Muscle of back (tissue), 13 donors: Measurements from ENCODE around the gene TPPP3. TPM values are rescaled to one million over a fixed set of nuclear protein-coding genes. Genes with fewer than 3 reads are reported as not detected.

Source experiments
- DNase-seq, 3 donors: peaks; one replicate each; pipeline versions ENCODE4 v3.0.0 to v3.0.0-alpha.2; 2013
- long read RNA-seq, 9 donors: transcript quantifications; one replicate each; lab custom pipeline, GENCODE V29; 2026
- polyA plus RNA-seq, 10 donors: library from polyadenylated mRNA; unstranded; fragments of 120-200 nt; gene quantifications; one replicate each; pipeline ENCODE4 v1.2.1, GENCODE V29; 2013; ENCODE audit not compliant: insufficient read length in 10 of 10

Gene TPPP3
- 100 to 1,000 TPM; 305 to 544 (median 455) TPM for polyA plus RNA-seq
- long read RNA-seq, donor 1, transcript TPPP3-202 (4 exons, 1,058 nt), result major isoform, 193 of 374 reads
- long read RNA-seq, donor 1, transcript TPPP3-204 (4 exons, 1,410 nt), result minor isoform, 64 of 374 reads
- long read RNA-seq, donor 1, transcript TPPP3-205 (3 exons, 1,736 nt), result minor isoform, 35 of 374 reads
- long read RNA-seq, donor 1, transcript TPPP3-203 (2 exons, 741 nt), result minor isoform, 6 of 374 reads
- long read RNA-seq, donor 1, partial matches to known transcripts, result 67 of 374 reads
- long read RNA-seq, donor 1, other reads (novel, unspliced or antisense), result 6 of 374 reads
- long read RNA-seq, donor 2, transcript TPPP3-202 (4 exons, 1,058 nt), result major isoform, 147 of 263 reads
- long read RNA-seq, donor 2, transcript TPPP3-204 (4 exons, 1,410 nt), result minor isoform, 67 of 263 reads
- long read RNA-seq, donor 2, transcript TPPP3-205 (3 exons, 1,736 nt), result minor isoform, 18 of 263 reads
- long read RNA-seq, donor 2, partial matches to known transcripts, result 25 of 263 reads
- long read RNA-seq, donor 2, other reads (novel, unspliced or antisense), result 0 of 263 reads
- long read RNA-seq, donor 3, result 0 reads
- long read RNA-seq, donor 4, transcript TPPP3-205 (3 exons, 1,736 nt), result minor isoform, 25 of 185 reads
- long read RNA-seq, donor 4, transcript TPPP3-202 (4 exons, 1,058 nt), result major isoform, 119 of 185 reads
- long read RNA-seq, donor 4, transcript TPPP3-204 (4 exons, 1,410 nt), result minor isoform, 31 of 185 reads
- long read RNA-seq, donor 4, partial matches to known transcripts, result 5 of 185 reads
- long read RNA-seq, donor 4, other reads (novel, unspliced or antisense), result 0 of 185 reads
- long read RNA-seq, donor 5, transcript TPPP3-201 (5 exons, 1,116 nt), result minor isoform, 8 of 305 reads
- long read RNA-seq, donor 5, transcript TPPP3-202 (4 exons, 1,058 nt), result major isoform, 163 of 305 reads
- long read RNA-seq, donor 5, transcript TPPP3-204 (4 exons, 1,410 nt), result minor isoform, 44 of 305 reads
- long read RNA-seq, donor 5, transcript TPPP3-205 (3 exons, 1,736 nt), result minor isoform, 30 of 305 reads
- long read RNA-seq, donor 5, partial matches to known transcripts, result 47 of 305 reads
- long read RNA-seq, donor 5, other reads (novel, unspliced or antisense), result 7 of 305 reads
- long read RNA-seq, donor 6, transcript TPPP3-205 (3 exons, 1,736 nt), result minor isoform, 38 of 332 reads
- long read RNA-seq, donor 6, transcript TPPP3-203 (2 exons, 741 nt), result minor isoform, 6 of 332 reads
- long read RNA-seq, donor 6, transcript TPPP3-202 (4 exons, 1,058 nt), result major isoform, 189 of 332 reads
- long read RNA-seq, donor 6, transcript TPPP3-204 (4 exons, 1,410 nt), result minor isoform, 49 of 332 reads
- long read RNA-seq, donor 6, partial matches to known transcripts, result 35 of 332 reads
- long read RNA-seq, donor 6, other reads (novel, unspliced or antisense), result 13 of 332 reads
- long read RNA-seq, donor 7, transcript TPPP3-202 (4 exons, 1,058 nt), result major isoform, 121 of 231 reads
- long read RNA-seq, donor 7, transcript TPPP3-204 (4 exons, 1,410 nt), result minor isoform, 47 of 231 reads
- long read RNA-seq, donor 7, transcript TPPP3-203 (2 exons, 741 nt), result minor isoform, 13 of 231 reads
- long read RNA-seq, donor 7, transcript TPPP3-205 (3 exons, 1,736 nt), result minor isoform, 30 of 231 reads
- long read RNA-seq, donor 7, partial matches to known transcripts, result 20 of 231 reads
- long read RNA-seq, donor 7, other reads (novel, unspliced or antisense), result 0 of 231 reads
- long read RNA-seq, donor 8, transcript TPPP3-204 (4 exons, 1,410 nt), result minor isoform, 14 of 155 reads
- long read RNA-seq, donor 8, transcript TPPP3-205 (3 exons, 1,736 nt), result minor isoform, 25 of 155 reads
- long read RNA-seq, donor 8, transcript TPPP3-202 (4 exons, 1,058 nt), result major isoform, 68 of 155 reads
- long read RNA-seq, donor 8, partial matches to known transcripts, result 46 of 155 reads
- long read RNA-seq, donor 8, other reads (novel, unspliced or antisense), result 0 of 155 reads
- long read RNA-seq, donor 9, transcript TPPP3-202 (4 exons, 1,058 nt), result major isoform, 18 of 28 reads
- long read RNA-seq, donor 9, transcript TPPP3-204 (4 exons, 1,410 nt), result minor isoform, 7 of 28 reads
- long read RNA-seq, donor 9, partial matches to known transcripts, result 0 of 28 reads
- long read RNA-seq, donor 9, other reads (novel, unspliced or antisense), result 0 of 28 reads

- peak; percentile 84 to 95 (median 91) for DNase-seq
Observed at GRCh38 chr16:67393111-67393787, at the start of gene TPPP3. TSS of gene TPPP3 (minus strand) at chr16:67393498. CDS start at chr16:67391111, 2,387 bp downstream.

- no peak for DNase-seq
Observed at GRCh38 chr16:67442581-67443255, 49.4 kb upstream of the TPPP3 start.

DNA sequence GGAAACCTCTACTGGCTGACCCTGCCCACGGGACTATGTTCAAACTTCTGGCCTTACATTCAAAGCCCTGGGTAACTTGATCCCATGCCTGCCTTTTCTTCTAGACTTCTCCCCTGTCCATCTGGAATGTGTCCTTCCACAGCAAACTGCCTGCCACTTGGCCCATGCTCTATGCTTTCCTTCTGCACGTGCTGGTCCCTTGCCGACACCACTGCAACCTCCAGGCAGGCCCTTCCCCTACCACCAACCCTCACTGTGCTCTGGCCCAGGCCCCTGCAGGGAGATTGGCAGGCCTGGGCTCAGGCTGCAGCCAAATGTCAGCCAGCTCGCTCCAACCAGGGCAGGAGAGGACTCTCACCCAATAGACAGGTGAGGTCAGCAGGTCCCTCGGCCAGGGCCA, 48.6 kb upstream of the TPPP3 start:
- DNase-seq, result peak in 1 of 3 donors; percentile 57

- peak in 2 of 3 donors; percentile 75 for DNase-seq
Observed at GRCh38 chr16:67441271-67441753, 48.0 kb upstream of the TPPP3 start.

DNA sequence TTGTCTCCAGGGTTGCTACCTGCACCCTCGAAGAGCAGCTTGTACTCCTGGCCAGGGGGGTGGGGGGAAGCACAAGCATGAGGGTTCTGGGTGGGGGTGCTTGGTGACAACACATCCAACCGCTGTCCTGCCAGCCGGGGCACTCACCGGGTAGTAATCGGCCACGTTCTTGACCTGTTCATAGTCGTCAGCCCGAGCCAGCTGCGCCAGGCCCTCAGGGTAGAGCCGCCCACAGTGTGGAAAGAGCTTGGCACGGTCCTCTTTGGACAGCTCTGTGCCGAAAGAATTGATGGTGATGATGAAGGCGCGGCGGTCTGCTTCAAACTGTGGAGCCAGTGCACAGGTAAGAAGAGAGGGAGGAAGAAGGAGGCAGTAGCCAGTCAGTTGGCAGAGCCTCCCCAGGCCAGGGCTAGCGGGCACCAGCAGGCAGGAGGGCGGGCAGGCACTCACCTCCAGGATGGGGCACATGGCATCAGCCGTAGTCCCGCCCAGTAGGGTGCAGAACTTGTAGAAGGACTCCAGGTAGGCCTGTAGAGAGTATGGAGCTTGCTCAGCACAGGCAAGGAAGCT, 45.6 kb upstream of the TPPP3 start:
- DNase-seq, result no peak

DNA sequence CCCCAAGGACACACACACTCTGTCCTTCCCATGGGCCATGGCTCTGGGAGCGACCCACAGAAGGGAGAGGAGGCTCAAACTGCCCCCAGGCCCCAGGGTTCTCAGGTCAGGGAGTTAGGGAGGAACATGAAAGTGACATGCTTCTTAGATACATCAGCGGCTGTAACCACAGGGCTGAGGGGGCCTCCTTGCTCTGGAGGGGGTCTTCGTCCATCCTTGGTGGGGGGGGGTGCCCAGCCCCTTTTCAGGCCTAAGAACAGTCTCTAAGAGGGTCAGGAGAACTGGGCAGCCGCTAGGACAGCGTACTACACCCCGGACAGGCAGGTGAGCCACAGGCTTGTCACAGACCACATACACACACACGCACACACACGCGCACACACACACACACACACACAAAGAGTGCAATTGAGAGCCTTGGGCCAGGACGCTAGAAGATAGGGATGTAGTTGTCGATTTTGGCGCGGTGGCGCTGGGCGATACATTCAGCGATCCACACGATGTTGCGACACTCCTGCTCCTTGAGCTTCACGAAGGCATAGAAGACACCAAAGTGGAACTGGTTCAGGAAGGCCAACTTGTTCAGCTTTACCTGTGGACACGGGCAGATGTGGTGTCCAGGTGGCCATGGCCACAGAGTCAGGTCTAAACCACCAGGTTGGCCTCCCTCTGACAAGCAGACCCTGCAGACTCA, 44.9 kb upstream of the TPPP3 start:
- DNase-seq, result no peak

- no peak for DNase-seq
Observed at GRCh38 chr16:67437513-67437912, 44.2 kb upstream of the TPPP3 start.

GRCh38 chr16:67436640-67437193, 43.4 kb upstream of the TPPP3 start:
- DNase-seq, result no peak

- no peak for DNase-seq
Observed at GRCh38 chr16:67435758-67436164, 42.5 kb upstream of the TPPP3 start.

DNA sequence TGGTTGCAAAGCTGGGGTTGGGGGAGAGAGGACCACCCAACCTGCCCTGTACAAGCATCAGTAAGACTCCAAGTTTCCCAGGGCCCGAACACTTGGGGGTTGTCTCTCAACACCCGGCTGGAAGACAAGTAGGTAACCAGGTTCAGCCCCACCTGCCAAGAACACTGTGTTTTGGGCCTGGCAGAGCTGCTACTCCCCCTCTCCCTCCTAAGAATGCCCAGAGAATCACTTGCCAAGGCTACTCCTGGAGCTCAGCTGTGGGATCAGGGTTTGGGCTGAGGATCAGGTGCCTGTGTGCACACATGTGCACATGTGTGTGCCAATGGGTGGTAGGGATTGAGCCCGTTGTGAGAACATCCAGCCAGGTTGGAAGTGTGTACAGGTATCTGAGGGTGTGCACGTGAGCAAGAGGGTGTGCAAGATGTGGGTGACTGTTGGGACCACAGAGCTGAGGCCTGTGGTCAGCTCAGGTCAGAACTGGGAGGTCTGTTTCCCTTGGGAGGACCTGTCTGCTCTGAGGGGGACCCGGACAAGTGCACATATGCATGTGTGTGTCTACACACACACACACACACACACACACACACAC, 39.9 kb upstream of the TPPP3 start:
- DNase-seq, result no peak

- DNase-seq, result no peak
Observed at GRCh38 chr16:67432506-67432890, 39.2 kb upstream of the TPPP3 start.

DNA sequence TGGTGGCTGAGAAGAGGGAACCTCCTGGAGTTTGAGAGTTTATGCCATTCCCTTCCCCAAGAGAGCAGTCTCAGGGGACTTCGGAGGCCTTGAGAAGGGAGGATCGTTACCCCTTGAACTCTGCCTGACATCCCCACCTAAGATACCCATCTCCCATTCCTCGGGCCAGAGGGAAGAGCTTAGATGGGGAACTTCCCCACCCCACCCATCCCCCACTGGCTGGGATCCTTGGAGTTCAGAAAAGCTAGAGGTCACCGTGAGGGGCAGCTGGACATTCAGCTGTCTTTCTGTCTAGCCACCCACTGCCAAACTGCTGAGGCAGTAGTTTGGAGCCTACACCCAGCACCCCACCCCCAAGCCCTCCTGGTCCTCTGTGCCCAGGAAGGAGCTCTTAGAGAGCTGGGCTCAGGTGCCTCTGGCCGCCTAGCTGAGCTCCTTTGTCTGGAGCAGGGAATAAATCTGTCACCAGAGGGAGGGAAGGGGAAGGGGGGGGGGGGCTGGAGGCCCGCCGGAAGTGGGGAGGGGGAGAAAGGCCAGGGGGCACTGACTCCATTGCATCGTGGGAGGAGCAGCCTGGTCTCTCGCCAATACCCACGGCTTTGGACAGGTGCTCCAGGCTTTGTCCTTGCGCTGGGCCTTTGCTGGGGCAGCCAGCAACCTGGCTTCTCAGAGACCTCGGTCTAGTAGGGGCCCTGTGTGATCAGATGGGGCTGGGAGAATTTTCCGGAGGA, 38.6 kb upstream of the TPPP3 start:
- DNase-seq, result no peak

- peak; percentile 42 to 69 (median 47) for DNase-seq
Observed at GRCh38 chr16:67430977-67431774, 37.9 kb upstream of the TPPP3 start, which contains the start of gene HSD11B2. TSS of gene HSD11B2 (plus strand) at chr16:67431121. CDS start at chr16:67431249, 128 bp downstream.

DNA sequence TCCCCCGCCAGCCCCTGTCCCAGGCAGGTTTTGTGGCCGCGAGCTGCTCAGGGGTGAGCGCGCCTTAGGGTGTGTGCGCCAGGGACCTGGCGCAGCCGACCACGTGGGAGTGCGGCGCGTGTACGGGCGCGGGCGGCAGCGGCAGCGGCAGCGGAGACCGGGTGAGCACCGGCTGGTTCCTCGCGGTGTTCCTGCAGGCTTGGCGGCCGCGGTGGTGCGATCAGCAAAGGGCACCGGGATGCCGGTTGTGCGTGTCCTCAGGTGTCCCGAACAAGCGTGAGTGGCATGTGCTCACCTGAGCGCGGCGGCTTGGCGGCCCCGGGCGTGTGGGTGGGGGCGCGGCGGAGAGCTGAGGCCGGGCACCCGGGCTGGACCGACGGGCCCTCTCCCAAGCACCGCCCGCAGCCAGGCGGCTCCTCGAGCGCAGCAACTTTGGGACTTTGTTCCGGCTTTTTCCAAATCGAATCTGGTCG, 37.2 kb upstream of the TPPP3 start:
- no peak for DNase-seq
